ENCODE measurements around the gene KCMF1.
"Not testable (repeated sequence)": the region's sequence is repeated elsewhere in the genome, so short reads cannot be mapped to it uniquely, and the experiment has no call there.

The KCMF1 gene

GRCh38 chr2:84970868-84971509 is at the start of gene KCMF1:
KCMF1 (plus strand) TSS chr2:84971161; CDS start chr2:84971452, 291 bp downstream.
- in situ Hi-C loops (cut with MboI; ENCODE audit: low sequenced_read_pairs) = no loop called here

GRCh38 chr2:84923009-84923408 is 48.0 kb upstream of the KCMF1 start:
- in situ Hi-C loops (cut with MboI; ENCODE audit: low sequenced_read_pairs) = loop anchor here (10.0 kb wide), 1 partner anchor 382 kb away; no protein-coding TSS in a partner anchor

GRCh38 chr2:84924173-84925106 is 46.5 kb upstream of the KCMF1 start:
- in situ Hi-C loops (cut with MboI; ENCODE audit: low sequenced_read_pairs) = loop anchor here (10.0 kb wide), 1 partner anchor 380 kb away; no protein-coding TSS in a partner anchor

DNA sequence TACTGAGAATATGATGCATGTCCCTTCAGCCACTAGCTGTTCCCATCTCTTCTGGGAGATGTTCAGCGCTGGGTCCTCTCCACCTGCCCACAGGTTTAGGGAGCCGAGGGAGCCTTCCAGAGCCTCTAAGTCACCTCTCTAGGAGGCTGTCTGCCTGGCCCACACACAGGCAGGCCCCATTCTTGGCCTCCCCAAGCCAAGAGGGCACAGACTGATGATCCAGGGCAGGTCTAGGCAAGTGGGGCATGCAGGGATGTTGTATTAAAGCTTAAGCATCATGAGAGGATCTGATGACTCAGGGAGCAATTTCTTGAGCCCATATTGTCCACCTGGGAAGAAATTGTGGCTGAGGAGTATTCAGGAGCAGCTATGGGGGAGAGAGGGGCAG is 45.6 kb upstream of the KCMF1 start:
- in situ Hi-C loops (cut with MboI; ENCODE audit: low sequenced_read_pairs) = loop anchor here (10.0 kb wide), 1 partner anchor 379 kb away; no protein-coding TSS in a partner anchor

- in situ Hi-C loops (cut with MboI; ENCODE audit: low sequenced_read_pairs) = loop anchor here (10.0 kb wide), 1 partner anchor 379 kb away; no protein-coding TSS in a partner anchor
These were observed 45.1 kb upstream of the KCMF1 start for GRCh38 chr2:84925724-84926376.

DNA sequence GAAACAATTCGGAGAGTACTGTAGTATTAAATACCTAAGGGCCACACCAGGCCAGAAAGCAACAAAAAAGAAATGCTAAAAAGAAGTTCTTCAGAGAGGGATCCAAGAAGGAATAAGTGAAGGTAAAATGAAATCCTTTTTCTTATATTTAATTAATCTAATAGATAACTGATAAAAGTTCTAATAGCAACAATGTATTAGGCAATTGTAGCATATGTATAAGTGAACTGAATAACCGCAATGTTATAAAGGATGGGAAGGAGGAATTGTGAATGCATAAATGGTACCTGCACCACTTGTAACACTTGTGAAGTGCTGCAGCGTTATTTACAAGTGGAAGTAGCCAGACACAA is 43.7 kb upstream of the KCMF1 start:
- in situ Hi-C loops (cut with MboI; ENCODE audit: low sequenced_read_pairs) = loop anchor here (10.0 kb wide), 1 partner anchor 378 kb away; no protein-coding TSS in a partner anchor

DNA sequence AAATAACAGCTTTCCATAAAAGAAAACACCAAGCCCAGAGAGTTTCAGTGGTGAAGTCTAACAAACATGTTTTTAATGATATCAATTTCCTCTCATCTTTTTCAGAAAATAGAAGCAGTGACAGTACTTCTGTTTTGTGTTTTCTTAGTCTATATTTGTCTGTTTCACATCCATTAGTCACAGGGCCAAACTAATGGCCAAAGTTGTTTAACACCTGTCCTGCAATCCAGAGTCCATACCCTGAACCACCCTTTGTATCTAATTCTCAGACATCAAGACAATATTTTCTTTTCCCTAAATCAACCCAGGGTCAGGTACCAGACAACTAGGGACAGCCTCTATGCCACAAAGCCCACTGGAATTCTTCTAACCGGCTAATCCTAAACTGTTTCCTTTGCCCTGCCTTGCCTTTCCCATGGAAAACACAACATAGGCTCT is 39.6 kb upstream of the KCMF1 start:
- in situ Hi-C loops (cut with MboI; ENCODE audit: low sequenced_read_pairs) = no loop called here

DNA sequence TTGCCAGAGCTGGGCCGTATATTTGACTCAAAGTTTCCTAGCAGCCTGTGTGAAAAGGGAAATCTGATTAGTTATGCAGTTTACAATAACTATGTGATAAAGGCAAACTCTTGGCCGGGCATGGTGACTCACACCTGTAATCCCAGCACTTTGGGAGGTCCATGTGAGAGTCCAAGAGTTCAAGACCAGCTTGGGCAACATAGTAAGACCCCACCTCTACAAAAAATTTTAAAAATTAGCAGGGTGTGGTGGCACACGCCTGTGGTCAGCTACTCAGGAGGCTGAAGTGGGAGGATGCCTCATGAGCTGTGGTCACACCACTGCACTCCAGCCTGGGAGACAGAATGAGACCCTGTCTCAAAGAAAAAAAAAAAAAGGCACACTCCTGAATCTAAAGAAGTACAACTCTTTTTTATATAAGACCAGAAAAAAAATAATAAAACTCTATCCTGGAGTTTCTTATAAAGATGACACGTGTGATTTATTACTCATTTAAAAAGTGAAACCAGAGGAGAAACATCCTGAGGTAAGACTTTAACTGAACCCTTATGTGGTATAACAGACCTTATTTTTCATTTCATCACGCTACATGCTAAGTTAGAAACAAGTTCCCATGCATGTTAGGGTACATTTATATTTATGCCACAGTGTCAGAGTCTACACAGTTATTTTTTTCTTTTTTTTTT is 32.6 kb upstream of the KCMF1 start:
- in situ Hi-C loops (cut with MboI; ENCODE audit: low sequenced_read_pairs) = no loop called here

DNA sequence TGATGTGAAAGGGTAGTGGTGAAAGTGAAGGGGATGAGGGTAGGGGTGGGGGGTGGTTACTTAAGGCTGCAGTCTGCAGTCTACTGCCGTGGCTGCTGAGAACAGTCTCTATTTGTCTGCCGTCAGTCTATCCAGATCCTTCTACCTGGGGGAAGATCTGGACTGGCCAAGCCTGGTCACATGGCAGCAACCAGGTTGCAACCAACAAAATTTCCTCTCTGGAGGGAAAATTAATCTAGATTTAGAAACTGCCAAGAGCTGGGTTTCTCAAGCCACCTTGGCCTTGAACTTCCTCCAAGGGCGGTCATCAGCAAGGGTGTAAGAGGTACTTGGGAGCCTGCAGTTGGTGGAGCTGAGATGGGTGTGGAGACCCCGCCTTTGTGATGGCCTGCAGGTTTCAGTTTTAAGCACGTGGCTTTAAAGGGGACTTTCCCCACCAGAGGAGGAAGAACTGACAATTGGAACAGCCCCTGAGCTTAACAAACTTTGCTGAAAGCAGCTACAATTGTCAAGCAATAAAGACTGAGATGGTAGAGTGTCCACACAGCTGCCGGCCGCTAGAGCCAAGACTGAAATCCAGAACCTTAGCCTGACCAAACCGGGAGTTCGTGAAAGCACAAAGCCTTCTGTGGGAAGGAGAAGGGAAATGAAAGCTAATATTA is 31.4 kb upstream of the KCMF1 start:
- in situ Hi-C loops (cut with MboI; ENCODE audit: low sequenced_read_pairs) = no loop called here

- in situ Hi-C loops (cut with MboI; ENCODE audit: low sequenced_read_pairs) = no loop called here
These were observed 30.9 kb upstream of the KCMF1 start for GRCh38 chr2:84940088-84940470.

- in situ Hi-C loops (cut with MboI; ENCODE audit: low sequenced_read_pairs) = no loop called here
These were observed 30.0 kb upstream of the KCMF1 start for GRCh38 chr2:84940831-84941412.

- in situ Hi-C loops (cut with MboI; ENCODE audit: low sequenced_read_pairs) = no loop called here
These were observed 28.8 kb upstream of the KCMF1 start for GRCh38 chr2:84942166-84942565.

GRCh38 chr2:84942964-84943421 is 28.0 kb upstream of the KCMF1 start:
- in situ Hi-C loops (cut with MboI; ENCODE audit: low sequenced_read_pairs) = no loop called here

- in situ Hi-C loops (cut with MboI; ENCODE audit: low sequenced_read_pairs) = no loop called here
These were observed 26.6 kb upstream of the KCMF1 start for GRCh38 chr2:84944295-84944909.

DNA sequence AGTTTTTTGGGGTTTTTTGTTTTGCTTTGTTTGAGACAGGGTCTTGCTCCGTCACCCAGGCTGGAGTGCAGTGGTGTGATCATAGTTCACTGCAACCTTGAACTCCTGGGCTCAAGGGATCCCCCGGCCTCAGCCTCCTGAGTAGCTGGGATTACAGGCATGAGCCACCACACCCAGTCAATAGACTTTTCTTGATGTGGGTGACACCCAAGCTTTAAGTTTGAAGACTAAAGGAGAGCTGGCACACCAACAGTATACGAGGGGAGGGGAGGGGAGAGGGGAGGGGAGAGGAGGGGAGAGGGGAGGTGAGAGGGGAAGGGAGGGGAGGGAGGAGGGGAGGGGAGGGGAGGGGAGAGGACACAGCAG is 25.1 kb upstream of the KCMF1 start:
- in situ Hi-C loops (cut with MboI; ENCODE audit: low sequenced_read_pairs) = not testable (repeated sequence)

DNA sequence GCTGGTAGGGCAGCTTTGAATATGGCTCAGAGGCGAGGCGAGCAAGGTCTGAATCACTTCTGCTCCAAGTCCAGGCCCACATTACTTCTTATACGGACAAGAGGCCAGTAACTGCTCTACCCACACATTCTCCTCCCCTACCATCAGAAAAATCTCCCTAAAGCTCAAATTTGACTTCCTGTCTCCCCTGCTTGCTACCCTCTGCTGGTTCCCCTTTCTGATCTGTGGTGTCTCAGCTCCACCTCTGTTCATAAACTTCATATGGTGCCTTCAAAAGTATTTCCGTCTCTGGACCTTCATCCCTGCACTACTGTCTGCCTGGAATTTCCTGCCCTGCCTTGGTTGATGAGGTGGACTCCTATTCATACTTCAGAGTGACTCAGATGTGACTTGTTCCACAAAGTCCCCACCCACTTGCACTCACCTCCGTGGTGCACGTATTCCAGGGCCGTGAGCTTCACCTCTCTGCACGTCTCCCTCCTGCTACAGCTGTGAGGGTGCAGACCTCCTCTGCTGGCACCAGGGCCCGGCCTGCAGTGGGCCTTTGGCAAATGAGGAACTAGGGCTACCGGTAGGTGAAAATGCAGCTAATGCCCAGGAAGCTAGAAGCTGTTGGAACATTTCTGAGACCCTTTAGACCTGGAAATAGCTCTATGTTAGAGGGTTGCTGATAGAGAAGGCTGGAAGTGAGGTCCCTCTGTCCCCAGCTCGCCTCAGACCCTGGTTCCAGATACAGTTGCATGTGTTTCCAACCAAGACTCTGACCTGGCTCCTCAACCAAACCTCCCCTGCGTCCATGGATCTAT is 24.6 kb upstream of the KCMF1 start:
- in situ Hi-C loops (cut with MboI; ENCODE audit: low sequenced_read_pairs) = no loop called here

DNA sequence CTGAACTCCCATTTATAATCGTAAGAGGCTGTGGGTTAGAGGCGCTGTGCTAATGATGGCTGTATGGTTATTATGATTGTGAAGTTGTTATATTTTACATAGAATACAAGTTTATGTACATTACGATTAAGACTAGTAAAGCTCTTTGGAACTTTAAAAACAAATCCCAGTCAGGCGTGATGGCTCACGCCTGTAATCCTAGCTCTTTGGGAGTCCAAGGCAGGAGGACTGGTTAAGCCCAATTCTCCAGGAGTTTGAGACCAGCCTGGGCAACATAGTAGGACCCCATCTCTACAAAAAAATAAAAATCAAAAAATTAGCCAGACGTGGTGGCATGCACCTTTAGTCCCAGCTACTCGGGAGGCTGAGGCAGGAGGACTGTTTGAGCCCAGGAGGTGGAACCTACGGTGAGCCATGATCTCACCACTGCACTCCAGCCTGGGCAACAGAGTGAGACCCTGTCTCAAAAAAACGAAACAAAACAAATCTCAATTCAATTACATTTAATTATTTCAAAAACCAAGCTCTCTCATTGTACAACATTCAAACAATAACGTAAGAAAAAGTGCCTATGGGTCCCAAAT is 23.9 kb upstream of the KCMF1 start:
- in situ Hi-C loops (cut with MboI; ENCODE audit: low sequenced_read_pairs) = no loop called here

DNA sequence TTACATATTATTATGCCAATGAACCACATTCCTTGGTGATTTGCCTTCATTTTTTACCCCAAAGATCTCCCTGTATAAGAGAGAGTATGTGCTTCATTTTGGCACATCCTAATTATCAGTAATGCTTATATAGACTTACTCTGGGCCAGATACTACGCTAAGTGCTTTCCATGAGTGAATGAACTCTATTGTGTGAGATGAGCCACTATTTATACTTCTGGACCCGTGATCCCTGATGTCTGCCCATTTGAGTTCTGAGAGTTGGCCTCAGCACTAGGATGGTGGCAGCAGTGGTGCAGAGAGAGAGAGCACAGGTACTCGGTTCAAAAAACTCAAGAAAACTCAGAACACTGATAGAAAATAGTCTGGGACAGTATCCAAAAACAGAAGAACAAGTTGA is 17.4 kb upstream of the KCMF1 start:
- in situ Hi-C loops (cut with MboI; ENCODE audit: low sequenced_read_pairs) = no loop called here

Measured in HL-60/S4 (cell line).